Esophagus squamous epithelium (tissue), 4 donors: Measurements from ENCODE around the gene NMNAT3.

Experiments used
- POLR2A ChIP-seq, 4 donors: fragments of 450-650 bp; IDR thresholded peaks; one replicate each; pipeline ENCODE4 v1.6.1; 2017; ENCODE audit warnings: antibody characterized with exemption in 4 of 4, mild to moderate bottlenecking in 4 of 4, moderate library complexity in 3 of 4
- TF ChIP-seq, protein P1 (sequence below), 6 experiments: fragments of 450-650 bp in 4 of 6; fragments of 200-600 bp in 2 of 6; sonication (generic) in 2 of 6; IDR thresholded peaks; one replicate each; pipeline ENCODE4 v1.5.1; 2016 to 2019; ENCODE audit warnings: antibody characterized with exemption in 6 of 6, mild to moderate bottlenecking in 4 of 6, moderate library complexity in 4 of 6

DNA sequence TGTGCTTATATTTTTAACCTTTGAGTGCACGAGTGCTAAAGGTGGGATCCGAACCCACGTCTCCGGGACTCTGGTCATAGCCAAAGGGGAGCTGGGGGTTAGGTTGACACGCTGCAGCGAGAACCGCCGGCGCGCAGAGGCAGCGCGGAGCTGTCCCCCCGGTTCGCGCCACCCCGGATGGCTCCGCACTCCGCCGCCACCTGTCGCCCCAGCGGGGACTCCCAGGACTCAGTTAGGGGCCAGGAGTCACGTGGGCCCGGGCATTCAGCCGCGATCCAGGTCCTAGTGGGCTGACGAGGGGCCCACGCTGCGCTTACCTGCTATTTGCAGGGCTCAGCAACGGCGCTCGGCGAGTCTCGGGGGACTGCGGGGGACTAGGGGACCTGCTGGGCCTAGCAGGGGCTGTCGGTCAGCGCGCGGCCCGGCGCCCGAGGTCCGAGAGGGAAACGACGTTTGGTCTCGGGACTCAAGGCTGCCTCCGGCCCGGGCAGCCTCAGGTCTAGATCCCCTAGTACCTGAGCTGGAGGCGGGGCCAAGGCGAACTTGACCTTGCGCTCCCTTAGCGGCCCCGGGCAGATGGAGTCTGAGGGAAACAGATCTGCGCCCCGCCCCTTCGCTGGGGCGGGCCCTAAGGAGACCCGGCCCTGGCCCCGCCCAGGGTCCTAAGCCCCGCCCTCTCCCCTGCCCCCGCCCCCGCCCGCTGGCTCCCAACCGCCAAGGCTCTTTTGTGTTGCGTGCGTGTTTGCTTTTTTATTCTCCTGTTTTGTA is at the start of gene NMNAT3:
- TF ChIP-seq, protein P1, sequence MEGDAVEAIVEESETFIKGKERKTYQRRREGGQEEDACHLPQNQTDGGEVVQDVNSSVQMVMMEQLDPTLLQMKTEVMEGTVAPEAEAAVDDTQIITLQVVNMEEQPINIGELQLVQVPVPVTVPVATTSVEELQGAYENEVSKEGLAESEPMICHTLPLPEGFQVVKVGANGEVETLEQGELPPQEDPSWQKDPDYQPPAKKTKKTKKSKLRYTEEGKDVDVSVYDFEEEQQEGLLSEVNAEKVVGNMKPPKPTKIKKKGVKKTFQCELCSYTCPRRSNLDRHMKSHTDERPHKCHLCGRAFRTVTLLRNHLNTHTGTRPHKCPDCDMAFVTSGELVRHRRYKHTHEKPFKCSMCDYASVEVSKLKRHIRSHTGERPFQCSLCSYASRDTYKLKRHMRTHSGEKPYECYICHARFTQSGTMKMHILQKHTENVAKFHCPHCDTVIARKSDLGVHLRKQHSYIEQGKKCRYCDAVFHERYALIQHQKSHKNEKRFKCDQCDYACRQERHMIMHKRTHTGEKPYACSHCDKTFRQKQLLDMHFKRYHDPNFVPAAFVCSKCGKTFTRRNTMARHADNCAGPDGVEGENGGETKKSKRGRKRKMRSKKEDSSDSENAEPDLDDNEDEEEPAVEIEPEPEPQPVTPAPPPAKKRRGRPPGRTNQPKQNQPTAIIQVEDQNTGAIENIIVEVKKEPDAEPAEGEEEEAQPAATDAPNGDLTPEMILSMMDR (IDR thresholded peaks at IDR 0.05): peak in 1 of 6 experiments; percentile 27
- peak in 1 of 4 donors; percentile 39 for TF ChIP-seq POLR2A (IDR thresholded peaks at IDR 0.05)
